ENCODE data around the gene TEX38. TPM values are rescaled to one million over a fixed set of nuclear protein-coding genes. Genes with fewer than 3 reads are reported as not detected.
"Not testable (repeated sequence)": the region's sequence is repeated elsewhere in the genome, so short reads cannot be mapped to it uniquely, and the experiment has no call there.

The TEX38 gene
- total RNA-seq, 1 donor from 2014 or later, result 0.22 TPM

GRCh38 chr1:46689356-46689755, 17.7 kb downstream of the TEX38 start:
- Histone ChIP-seq H3K27me3 (ENCODE audit: low read depth) (no peaks in the 10 kb centered on the region), H3K4me3 (no peak overlapping the region), H3K4me1 (peaks cover 50% of the 10 kb centered on the region), H3K27ac (replicated peaks) (no peak overlapping the region), H3K9me3 (replicated peaks) (no peaks in the 10 kb centered on the region), H3K36me3 (peaks cover 74% of the 10 kb centered on the region)
- DNase-seq, result no peak
- intact Hi-C loops (cut with micrococcal nuclease), result no loop called here
- no peak for TF ChIP-seq CTCF (IDR thresholded peaks at IDR 0.05; ENCODE audit: borderline replicate concordance)

- Histone ChIP-seq H3K4me3 (no peak overlapping the region), H3K4me1 (peaks cover 50% of the 10 kb centered on the region), H3K36me3 (peaks cover 69% of the 10 kb centered on the region), H3K27me3 (ENCODE audit: low read depth) (no peaks in the 10 kb centered on the region), H3K9me3 (replicated peaks) (no peaks in the 10 kb centered on the region), H3K27ac (replicated peaks) (no peak overlapping the region)
- intact Hi-C loops (cut with micrococcal nuclease), result no loop called here
- no peak for DNase-seq
- no peak for TF ChIP-seq CTCF (IDR thresholded peaks at IDR 0.05; ENCODE audit: borderline replicate concordance)
Observed at GRCh38 chr1:46689897-46690296, 18.2 kb downstream of the TEX38 start.

GRCh38 chr1:46690931-46691421, 19.3 kb downstream of the TEX38 start:
- TF ChIP-seq CTCF (IDR thresholded peaks at IDR 0.05; ENCODE audit: borderline replicate concordance), result no peak
- Histone ChIP-seq H3K4me3 (no peak overlapping the region), H3K27me3 (ENCODE audit: low read depth) (no peaks in the 10 kb centered on the region), H3K9me3 (replicated peaks) (no peaks in the 10 kb centered on the region), H3K36me3 (peaks cover 69% of the 10 kb centered on the region), H3K4me1 (peaks cover 50% of the 10 kb centered on the region), H3K27ac (replicated peaks) (no peak overlapping the region)
- no peak for DNase-seq
- intact Hi-C loops (cut with micrococcal nuclease), result no loop called here

GRCh38 chr1:46691997-46692790, 20.5 kb downstream of the TEX38 start:
- Histone ChIP-seq H3K27me3 (ENCODE audit: low read depth) (no peaks in the 10 kb centered on the region), H3K36me3 (peaks cover 67% of the 10 kb centered on the region), H3K27ac (replicated peaks) (peak overlapping the region; percentile 48), H3K4me1 (peaks cover 41% of the 10 kb centered on the region), H3K4me3 (no peak overlapping the region), H3K9me3 (replicated peaks) (no peaks in the 10 kb centered on the region)
- DNase-seq, result no peak
- intact Hi-C loops (cut with micrococcal nuclease), result no loop called here
- peak; percentile 14 for TF ChIP-seq CTCF (IDR thresholded peaks at IDR 0.05; ENCODE audit: borderline replicate concordance)

- no peak for DNase-seq
- Histone ChIP-seq H3K9me3 (replicated peaks) (no peaks in the 10 kb centered on the region), H3K36me3 (peaks cover 62% of the 10 kb centered on the region), H3K4me1 (peaks cover 32% of the 10 kb centered on the region), H3K4me3 (no peak overlapping the region), H3K27me3 (ENCODE audit: low read depth) (no peaks in the 10 kb centered on the region), H3K27ac (replicated peaks) (peak overlapping the region; percentile 48)
- intact Hi-C loops (cut with micrococcal nuclease), result no loop called here
- no peak for TF ChIP-seq CTCF (IDR thresholded peaks at IDR 0.05; ENCODE audit: borderline replicate concordance)
Observed at GRCh38 chr1:46692811-46693770, 21.4 kb downstream of the TEX38 start.

GRCh38 chr1:46694676-46695075, 23.0 kb downstream of the TEX38 start:
- peaks cover 30% of the 10 kb centered on the region for H3K4me1 ChIP-seq
- H3K27ac ChIP-seq (replicated peaks); H3K4me3 ChIP-seq; DNase-seq; H3K9me3 ChIP-seq (replicated peaks); H3K27me3 ChIP-seq (ENCODE audit: low read depth); intact Hi-C loops (cut with micrococcal nuclease): not testable (repeated sequence)
- peaks cover 60% of the 10 kb centered on the region for H3K36me3 ChIP-seq

Measured in left ventricle myocardium inferior (tissue), 1 donor.